ENCODE results near the gene CLEC11A. TPM values are rescaled to one million over a fixed set of nuclear protein-coding genes. Genes with fewer than 3 reads are reported as not detected.
"Not testable (repeated sequence)": the region's sequence is repeated elsewhere in the genome, so short reads cannot be mapped to it uniquely, and the experiment has no call there.

Gene CLEC11A
- total RNA-seq, 1 donor from 2014 or later = 2.8 TPM

GRCh38 chr19:50753879-50754278 is 30.7 kb downstream of the CLEC11A start:
- ATAC-seq (no peak), DNase-seq (ENCODE audit: low spot score) (no peak)

DNA sequence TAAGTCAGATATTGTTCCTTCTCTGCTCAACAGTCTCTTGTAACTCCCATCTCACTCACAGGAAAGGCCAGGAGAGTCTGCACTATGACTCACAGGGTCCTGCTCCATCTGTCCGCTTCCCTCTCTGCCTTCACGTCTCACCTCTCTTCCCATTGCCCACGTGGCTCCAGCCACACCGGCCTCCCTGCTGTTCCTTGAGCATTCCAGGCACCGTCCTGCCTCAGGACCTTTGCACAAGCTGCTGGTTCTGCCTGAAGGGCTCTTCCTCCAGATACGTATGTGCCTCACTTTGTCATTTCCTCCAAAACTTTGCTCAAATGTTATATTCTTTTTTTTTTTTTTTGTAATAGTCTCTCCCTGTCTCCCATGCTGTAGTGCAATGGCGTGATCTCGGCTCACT is 33.1 kb downstream of the CLEC11A start:
- not testable (repeated sequence) for DNase-seq (ENCODE audit: low spot score); ATAC-seq

GRCh38 chr19:50757624-50758023 is 34.5 kb downstream of the CLEC11A start:
- ATAC-seq; DNase-seq (ENCODE audit: low spot score): not testable (repeated sequence)

DNA sequence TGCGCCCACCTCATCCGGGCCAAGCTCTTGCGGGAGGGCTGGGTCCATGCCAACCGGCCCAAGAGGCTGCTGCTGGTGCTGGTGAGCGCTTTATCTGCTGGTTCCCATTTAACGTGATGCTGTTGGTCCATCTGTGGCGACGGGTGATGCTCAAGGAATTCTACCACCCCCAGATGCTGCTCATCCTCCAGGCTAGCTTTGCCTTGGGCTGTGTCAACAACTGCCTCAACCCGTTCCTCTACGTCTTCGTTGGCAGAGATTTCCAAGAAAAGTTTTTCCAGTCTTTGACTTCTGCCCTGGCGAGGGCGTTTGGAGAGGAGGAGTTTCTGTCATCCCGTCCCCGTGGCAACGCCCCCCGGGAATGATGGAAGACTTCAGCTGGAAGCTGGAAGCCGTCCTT is 35.9 kb downstream of the CLEC11A start:
- not testable (repeated sequence) for ATAC-seq; DNase-seq (ENCODE audit: low spot score)

GRCh38 chr19:50759886-50760285 is 36.7 kb downstream of the CLEC11A start:
- ATAC-seq = no peak
- no peak for DNase-seq (ENCODE audit: low spot score)

DNA sequence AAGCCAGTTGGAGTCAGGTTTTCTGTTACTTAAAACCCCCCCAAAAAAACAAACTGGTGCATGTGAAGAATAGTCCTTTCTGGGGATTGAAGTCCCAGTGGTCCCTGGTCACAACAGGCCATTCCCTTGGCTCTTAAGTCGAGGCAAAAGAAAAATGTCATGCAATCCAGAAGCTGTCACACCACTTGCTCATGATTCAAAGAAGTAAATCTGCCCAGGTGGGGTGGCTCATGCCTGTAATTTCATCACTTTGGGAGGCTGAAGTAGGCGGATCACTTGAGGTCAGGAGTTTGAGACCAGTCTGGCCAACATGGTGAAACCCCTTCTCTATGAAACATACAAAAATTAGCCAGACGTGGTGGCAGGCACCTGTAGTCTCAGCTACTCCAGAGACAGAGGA is 38.3 kb downstream of the CLEC11A start:
- ATAC-seq; DNase-seq (ENCODE audit: low spot score): not testable (repeated sequence)

DNA sequence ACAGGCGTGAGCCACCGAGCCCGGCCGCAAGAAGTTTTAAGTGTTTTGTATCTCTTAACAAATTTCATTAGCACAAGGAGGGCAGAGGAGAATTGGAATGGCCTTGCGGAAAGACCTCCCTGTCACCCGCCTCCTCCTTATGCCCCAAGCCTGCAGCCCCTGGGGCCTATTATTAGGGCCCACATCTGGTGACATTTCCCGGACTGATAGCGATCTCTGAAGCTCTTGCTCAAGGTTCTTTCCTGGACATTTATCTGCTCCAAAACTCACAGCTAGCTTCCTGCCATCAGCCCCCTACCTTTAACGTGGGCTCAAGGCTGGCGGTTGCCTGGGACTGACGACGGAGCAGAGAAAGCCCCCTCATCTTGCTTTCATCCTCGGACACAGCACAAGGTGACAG is 40.4 kb downstream of the CLEC11A start:
- not testable (repeated sequence) for ATAC-seq; DNase-seq (ENCODE audit: low spot score)

DNA sequence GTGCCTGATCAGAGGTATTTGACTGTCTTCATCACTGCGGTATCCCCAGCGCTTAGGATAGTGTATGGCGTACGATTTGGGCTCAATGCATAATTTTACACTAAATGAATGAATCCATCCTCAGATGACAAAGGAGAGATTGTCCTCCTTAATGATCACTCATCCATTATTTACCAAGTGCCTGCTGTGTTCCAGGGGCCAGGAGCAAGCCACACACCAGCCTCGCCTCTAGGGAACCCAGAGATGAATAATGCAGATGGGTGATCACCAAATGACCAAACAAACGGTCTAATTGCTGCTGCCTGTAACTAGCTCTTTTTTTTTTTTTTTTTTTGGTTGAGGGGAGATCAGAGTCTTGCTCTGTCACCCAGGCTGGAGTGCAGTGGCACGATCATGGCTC is 41.2 kb downstream of the CLEC11A start:
- no peak for DNase-seq (ENCODE audit: low spot score)
- no peak for ATAC-seq

DNA sequence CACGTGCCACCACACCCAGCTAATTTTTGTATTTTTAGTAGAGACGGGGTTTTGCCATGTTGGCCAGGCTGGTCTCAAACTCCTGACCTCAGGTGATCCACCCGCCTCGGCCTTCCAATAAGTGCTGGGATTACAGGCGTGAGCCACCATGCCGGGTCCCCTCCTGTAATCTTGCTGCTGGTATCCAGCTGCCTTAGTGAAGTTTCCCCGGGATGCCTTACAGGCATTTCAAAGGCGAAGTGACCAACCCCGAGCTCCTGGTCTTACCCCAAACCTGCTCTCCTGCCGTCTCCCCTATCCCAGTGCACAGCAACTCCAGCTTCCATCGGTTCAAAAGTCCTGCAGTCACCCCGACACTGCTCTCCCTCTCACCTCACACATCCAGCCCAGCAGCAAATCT is 43.6 kb downstream of the CLEC11A start:
- ATAC-seq; DNase-seq (ENCODE audit: low spot score): not testable (repeated sequence)

- ATAC-seq = not testable (repeated sequence)
Measured at GRCh38 chr19:50767263-50767662, 44.1 kb downstream of the CLEC11A start.

GRCh38 chr19:50768277-50768676 is 45.1 kb downstream of the CLEC11A start:
- no peak for ATAC-seq

More at GRCh38 chr19:50767263-50767662, 44.1 kb downstream of the CLEC11A start:
- DNase-seq (ENCODE audit: low spot score) = not testable (repeated sequence)

DNA sequence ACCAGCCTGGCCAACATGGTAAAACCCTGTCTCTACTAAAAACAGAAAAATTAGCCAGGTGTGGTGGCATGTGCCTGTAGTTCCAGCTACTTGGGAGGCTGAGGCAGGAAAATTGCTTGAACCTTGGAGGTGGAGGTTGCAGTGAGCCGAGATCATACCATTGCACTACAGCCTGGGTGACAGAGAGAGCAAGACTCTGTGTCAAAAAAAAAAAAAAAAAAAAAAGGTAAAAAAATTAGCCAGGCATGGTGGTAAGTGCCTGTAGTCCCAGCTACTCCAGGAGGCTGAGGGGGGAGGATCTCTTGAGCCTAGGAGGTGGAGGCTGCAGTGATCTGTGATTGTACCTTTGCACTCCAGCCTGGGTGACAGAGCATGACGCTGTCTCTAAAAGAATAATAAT is 47.0 kb downstream of the CLEC11A start, which contains the start of gene GPR32:
Gene GPR32, plus strand, starts transcription at position 301 of the 400 bp plus-strand sequence. CDS start 137 bp downstream, outside the sequence.
- ATAC-seq; DNase-seq (ENCODE audit: low spot score): not testable (repeated sequence)

More at GRCh38 chr19:50768277-50768676, 45.1 kb downstream of the CLEC11A start:
- DNase-seq (ENCODE audit: low spot score) = no peak

GRCh38 chr19:50770888-50771287 is 47.7 kb downstream of the CLEC11A start:
- DNase-seq (ENCODE audit: low spot score) (no peak), ATAC-seq (no peak)

DNA sequence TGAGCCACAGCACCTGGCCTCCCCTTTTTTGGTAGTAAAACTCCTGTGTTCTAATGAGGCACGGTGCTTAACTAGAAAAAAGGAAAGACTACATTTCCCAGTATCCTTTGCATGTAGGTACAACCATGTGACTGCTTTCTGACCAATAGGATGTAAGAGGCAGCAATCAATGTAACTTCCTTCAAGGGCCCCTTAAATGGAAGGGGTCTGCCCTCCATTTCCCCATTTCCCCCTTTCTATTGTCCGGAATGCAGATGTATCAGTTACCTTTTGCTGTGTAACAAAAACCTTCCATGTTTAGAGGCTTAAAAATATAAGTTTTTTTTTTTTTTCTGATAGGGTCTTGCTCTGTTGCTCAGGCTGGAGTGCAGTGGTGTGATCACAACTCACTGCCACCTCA is 49.3 kb downstream of the CLEC11A start:
- ATAC-seq (no peak), DNase-seq (ENCODE audit: low spot score) (no peak)

GRCh38 chr19:50772912-50773311 is 49.7 kb downstream of the CLEC11A start:
- ATAC-seq; DNase-seq (ENCODE audit: low spot score): not testable (repeated sequence)

DNA sequence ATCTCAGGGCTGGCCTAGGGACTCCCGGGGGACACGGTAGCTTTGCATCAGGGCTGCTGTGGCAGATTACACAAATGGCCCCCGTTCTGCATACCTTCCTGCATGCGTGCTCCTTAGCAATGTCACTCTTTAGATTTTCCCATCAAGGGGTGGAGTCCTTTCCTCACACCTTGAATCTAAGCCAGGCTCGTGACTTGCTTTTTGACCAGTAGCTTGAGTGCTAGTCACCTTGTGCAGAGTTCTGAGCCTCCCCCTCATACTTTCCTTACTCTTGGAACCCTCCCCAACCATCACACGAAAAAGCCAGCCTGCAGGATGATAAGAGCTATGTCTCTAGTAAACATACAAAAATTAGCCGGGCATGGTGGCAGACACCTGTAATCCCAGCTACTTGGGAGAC is 50.3 kb downstream of the CLEC11A start:
- not testable (repeated sequence) for DNase-seq (ENCODE audit: low spot score); ATAC-seq

Other genes with a start within 250 kb of the CLEC11A start
- 55.2 TPM for gene EMC10, start 246.9 kb upstream of the CLEC11A start, total RNA-seq
- 1.8 TPM for gene GARIN5A, start 246.5 kb upstream of the CLEC11A start, total RNA-seq
- gene JOSD2, start 212.2 kb upstream of the CLEC11A start, total RNA-seq = 22.8 TPM
- gene ASPDH, start 209.5 kb upstream of the CLEC11A start, total RNA-seq = 61.1 TPM
- 0.53 TPM for gene LRRC4B, start 154.9 kb upstream of the CLEC11A start, total RNA-seq
- not detected for gene SYT3, start 83.5 kb upstream of the CLEC11A start, total RNA-seq
- not detected for gene C19orf81, start 73.9 kb upstream of the CLEC11A start, total RNA-seq
- gene SHANK1, start 3.6 kb upstream of the CLEC11A start, total RNA-seq = 0.23 TPM
- not detected for gene GPR32, start 47.1 kb downstream of the CLEC11A start, total RNA-seq
- gene ACP4, start 67.1 kb downstream of the CLEC11A start, total RNA-seq = not detected
- 0.75 TPM for gene KLK1, start 100.4 kb downstream of the CLEC11A start, total RNA-seq
- gene KLK15, start 110.2 kb downstream of the CLEC11A start, total RNA-seq = not detected
- not detected for gene KLK3, start 131.6 kb downstream of the CLEC11A start, total RNA-seq
- gene KLK2, start 150.1 kb downstream of the CLEC11A start, total RNA-seq = not detected
- not detected for gene KLK4, start 188.0 kb downstream of the CLEC11A start, total RNA-seq
- not detected for gene KLK5, start 229.7 kb downstream of the CLEC11A start, total RNA-seq
- not detected for gene KLK6, start 246.2 kb downstream of the CLEC11A start, total RNA-seq

All from left lobe of liver (tissue), 2 donors.